HL-60 (cell line): Measurements from ENCODE around the gene ALG1L2.

Experiments used
- GABPA ChIP-seq: IDR thresholded peaks from 2 replicates; pipeline ENCODE4 v1.6.1; 2012; ENCODE audit warnings: low read depth
- TF ChIP-seq, protein P1 (sequence below): IDR thresholded peaks from one replicate; pipeline ENCODE4 v1.5.1; 2011; ENCODE audit warnings: low read length, control low read depth, inconsistent platforms; ENCODE audit not compliant: insufficient read depth

DNA sequence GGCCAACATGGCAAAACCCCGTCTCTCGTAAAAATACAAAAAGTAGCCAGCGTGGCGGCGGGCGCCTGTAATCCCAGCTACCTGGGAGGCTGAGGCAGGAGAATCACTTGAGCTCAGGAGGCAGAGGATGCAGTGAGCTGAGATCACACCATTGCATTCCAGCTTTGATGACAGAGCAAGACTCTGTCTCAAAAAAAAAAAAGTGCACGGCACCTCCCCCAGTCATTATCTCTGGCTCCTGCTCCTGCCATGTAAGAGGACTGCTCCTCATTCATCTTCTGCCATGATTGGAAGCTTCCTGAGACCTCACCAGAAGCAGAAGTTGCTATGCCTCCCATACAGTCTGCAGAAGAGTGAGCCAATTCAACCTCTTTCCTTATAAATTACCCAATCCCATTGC lies 4.0 kb upstream of the ALG1L2 start:
- TF ChIP-seq, protein P1, sequence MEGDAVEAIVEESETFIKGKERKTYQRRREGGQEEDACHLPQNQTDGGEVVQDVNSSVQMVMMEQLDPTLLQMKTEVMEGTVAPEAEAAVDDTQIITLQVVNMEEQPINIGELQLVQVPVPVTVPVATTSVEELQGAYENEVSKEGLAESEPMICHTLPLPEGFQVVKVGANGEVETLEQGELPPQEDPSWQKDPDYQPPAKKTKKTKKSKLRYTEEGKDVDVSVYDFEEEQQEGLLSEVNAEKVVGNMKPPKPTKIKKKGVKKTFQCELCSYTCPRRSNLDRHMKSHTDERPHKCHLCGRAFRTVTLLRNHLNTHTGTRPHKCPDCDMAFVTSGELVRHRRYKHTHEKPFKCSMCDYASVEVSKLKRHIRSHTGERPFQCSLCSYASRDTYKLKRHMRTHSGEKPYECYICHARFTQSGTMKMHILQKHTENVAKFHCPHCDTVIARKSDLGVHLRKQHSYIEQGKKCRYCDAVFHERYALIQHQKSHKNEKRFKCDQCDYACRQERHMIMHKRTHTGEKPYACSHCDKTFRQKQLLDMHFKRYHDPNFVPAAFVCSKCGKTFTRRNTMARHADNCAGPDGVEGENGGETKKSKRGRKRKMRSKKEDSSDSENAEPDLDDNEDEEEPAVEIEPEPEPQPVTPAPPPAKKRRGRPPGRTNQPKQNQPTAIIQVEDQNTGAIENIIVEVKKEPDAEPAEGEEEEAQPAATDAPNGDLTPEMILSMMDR: no peak
- no peak for TF ChIP-seq GABPA
